ENCODE data around the gene CASZ1. TPM values are rescaled to one million over a fixed set of nuclear protein-coding genes. Genes with fewer than 3 reads are reported as not detected.

The CASZ1 gene
- total and polyA plus RNA-seq, 2 experiments from 2014 or later, result 3.6 to 6.9 TPM

DNA sequence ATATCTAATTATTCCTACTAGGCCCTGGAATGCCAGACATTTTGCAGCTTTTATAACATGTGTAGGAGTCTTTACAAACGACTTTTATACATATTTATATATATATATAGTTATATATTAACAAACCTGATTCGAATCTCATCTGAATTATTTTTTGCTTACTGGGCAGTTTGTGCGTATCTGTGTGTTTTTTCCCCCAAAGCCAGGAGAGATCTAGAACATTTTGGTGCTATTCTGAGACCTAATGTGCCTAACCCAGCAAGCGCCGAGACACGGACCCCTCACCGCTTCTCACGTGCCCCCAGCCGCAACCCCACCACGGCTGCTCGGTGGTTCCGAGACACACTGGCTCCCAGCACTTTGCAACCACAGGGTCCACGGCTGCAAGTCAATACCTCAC is 54.8 kb downstream of the CASZ1 start:
- Histone ChIP-seq H3K79me2 (no peaks in the 10 kb centered on the region), H3K4me2 (no peak overlapping the region), H2AFZ (no peak overlapping the region), H3K9me3 (ENCODE audit: low read depth) (no peaks in the 10 kb centered on the region), H3K4me1 (ENCODE audit: insufficient read depth) (peaks cover 4% of the 10 kb centered on the region), H3K4me3 (no peak overlapping the region), H3K9me2 (replicated peaks; ENCODE audit: insufficient read depth) (no peaks in the 10 kb centered on the region), H4K20me1 (ENCODE audit: insufficient read depth, poor library complexity, severe bottlenecking) (no peaks in the 10 kb centered on the region), H3K27me3 (no peaks in the 10 kb centered on the region), H3K27ac (no peak overlapping the region), H3K36me3 (replicated peaks; ENCODE audit: insufficient read depth, low read depth) (no peaks in the 10 kb centered on the region)
- no peak for DNase-seq (ENCODE audit: low spot score)
- TF ChIP-seq EZH2 (IDR thresholded peaks at IDR 0.05; ENCODE audit: borderline replicate concordance) (no peak), EZH2phosphoT487 (IDR thresholded peaks at IDR 0.05; ENCODE audit: low read depth, severe bottlenecking, unreplicated experiment) (no peak)
- TF ChIP-seq, protein P1, sequence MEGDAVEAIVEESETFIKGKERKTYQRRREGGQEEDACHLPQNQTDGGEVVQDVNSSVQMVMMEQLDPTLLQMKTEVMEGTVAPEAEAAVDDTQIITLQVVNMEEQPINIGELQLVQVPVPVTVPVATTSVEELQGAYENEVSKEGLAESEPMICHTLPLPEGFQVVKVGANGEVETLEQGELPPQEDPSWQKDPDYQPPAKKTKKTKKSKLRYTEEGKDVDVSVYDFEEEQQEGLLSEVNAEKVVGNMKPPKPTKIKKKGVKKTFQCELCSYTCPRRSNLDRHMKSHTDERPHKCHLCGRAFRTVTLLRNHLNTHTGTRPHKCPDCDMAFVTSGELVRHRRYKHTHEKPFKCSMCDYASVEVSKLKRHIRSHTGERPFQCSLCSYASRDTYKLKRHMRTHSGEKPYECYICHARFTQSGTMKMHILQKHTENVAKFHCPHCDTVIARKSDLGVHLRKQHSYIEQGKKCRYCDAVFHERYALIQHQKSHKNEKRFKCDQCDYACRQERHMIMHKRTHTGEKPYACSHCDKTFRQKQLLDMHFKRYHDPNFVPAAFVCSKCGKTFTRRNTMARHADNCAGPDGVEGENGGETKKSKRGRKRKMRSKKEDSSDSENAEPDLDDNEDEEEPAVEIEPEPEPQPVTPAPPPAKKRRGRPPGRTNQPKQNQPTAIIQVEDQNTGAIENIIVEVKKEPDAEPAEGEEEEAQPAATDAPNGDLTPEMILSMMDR (IDR thresholded peaks at IDR 0.05; ENCODE audit: poor library complexity), result no peak
- WGBS (ENCODE audit: low lambda C conversion rate, missing lambda C conversion rate), result 91% methylated on average over 13 of the region's 13 CpGs

DNA sequence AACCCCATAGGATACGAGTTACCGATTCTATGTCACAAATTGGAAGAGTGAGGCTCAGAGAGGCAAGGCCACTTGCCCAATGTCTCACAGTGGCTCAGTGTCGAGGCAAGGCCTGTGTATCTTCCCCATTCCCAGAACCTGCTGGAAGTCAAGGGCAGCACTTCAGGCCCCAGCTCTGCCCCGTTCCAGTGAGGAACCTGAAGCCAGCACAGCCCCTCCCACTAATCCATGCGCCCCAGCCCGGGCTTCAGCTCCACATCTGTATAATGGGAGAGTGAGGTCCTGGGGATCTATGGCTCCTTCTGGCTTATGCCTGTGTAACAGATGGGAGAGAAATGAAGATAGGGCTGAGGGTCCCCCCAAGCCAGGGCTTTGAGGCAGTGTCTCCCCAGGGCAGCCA is 56.3 kb downstream of the CASZ1 start:
- DNase-seq (ENCODE audit: low spot score), result no peak
- no peaks in the 10 kb centered on the region for H3K36me3 ChIP-seq (replicated peaks; ENCODE audit: insufficient read depth, low read depth)
- no peaks in the 10 kb centered on the region for H3K79me2 ChIP-seq
- no peak overlapping the region for H3K4me3 ChIP-seq
- peaks cover 4% of the 10 kb centered on the region for H3K4me1 ChIP-seq (ENCODE audit: insufficient read depth)
- H3K4me2 ChIP-seq, result no peak overlapping the region
- no peak overlapping the region for H3K27ac ChIP-seq
- H3K9me3 ChIP-seq (ENCODE audit: low read depth), result no peaks in the 10 kb centered on the region
- H3K27me3 ChIP-seq, result no peaks in the 10 kb centered on the region
- no peak overlapping the region for H2AFZ ChIP-seq
- WGBS (ENCODE audit: low lambda C conversion rate, missing lambda C conversion rate), result 89% methylated on average over 6 of the region's 6 CpGs
- no peaks in the 10 kb centered on the region for H4K20me1 ChIP-seq (ENCODE audit: insufficient read depth, poor library complexity, severe bottlenecking)
- H3K9me2 ChIP-seq (replicated peaks; ENCODE audit: insufficient read depth), result no peaks in the 10 kb centered on the region
- TF ChIP-seq EZH2phosphoT487 (IDR thresholded peaks at IDR 0.05; ENCODE audit: low read depth, severe bottlenecking, unreplicated experiment) (no peak), EZH2 (IDR thresholded peaks at IDR 0.05; ENCODE audit: borderline replicate concordance) (no peak)
- TF ChIP-seq, protein P1 (IDR thresholded peaks at IDR 0.05; ENCODE audit: poor library complexity), result no peak

DNA sequence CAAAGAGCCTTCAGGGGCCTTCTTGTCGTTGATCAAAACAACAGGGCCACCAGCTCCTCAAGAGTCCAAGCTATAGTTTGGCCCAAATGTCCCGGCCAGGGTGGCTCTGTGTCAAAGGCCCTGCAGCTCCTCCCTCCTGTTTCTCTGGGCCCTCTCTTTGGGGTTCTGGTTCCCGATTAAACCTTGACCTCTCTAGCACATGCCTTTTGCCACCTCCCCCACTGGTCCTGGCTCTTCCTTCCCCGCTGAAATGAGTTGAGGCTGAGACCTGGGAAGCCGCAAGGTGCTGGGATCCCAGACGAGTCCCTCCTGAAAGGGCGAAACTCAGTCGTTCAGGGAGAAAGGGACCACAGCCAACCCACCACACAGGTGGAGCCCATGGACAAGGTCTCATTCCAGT is 56.9 kb downstream of the CASZ1 start:
- 86% methylated on average over 8 of the region's 8 CpGs for WGBS (ENCODE audit: low lambda C conversion rate, missing lambda C conversion rate)
- H3K27ac ChIP-seq, result no peak overlapping the region
- no peak for DNase-seq (ENCODE audit: low spot score)

More for the DNA sequence above, 56.9 kb downstream of the CASZ1 start:
- Histone ChIP-seq H3K36me3 (replicated peaks; ENCODE audit: insufficient read depth, low read depth) (no peaks in the 10 kb centered on the region), H3K79me2 (no peaks in the 10 kb centered on the region), H3K4me3 (no peak overlapping the region), H4K20me1 (ENCODE audit: insufficient read depth, poor library complexity, severe bottlenecking) (no peaks in the 10 kb centered on the region), H2AFZ (no peak overlapping the region), H3K9me2 (replicated peaks; ENCODE audit: insufficient read depth) (no peaks in the 10 kb centered on the region), H3K4me1 (ENCODE audit: insufficient read depth) (peaks cover 4% of the 10 kb centered on the region), H3K9me3 (ENCODE audit: low read depth) (no peaks in the 10 kb centered on the region), H3K27me3 (no peaks in the 10 kb centered on the region), H3K4me2 (no peak overlapping the region)
- TF ChIP-seq EZH2 (IDR thresholded peaks at IDR 0.05; ENCODE audit: borderline replicate concordance) (no peak), EZH2phosphoT487 (IDR thresholded peaks at IDR 0.05; ENCODE audit: low read depth, severe bottlenecking, unreplicated experiment) (no peak)
- TF ChIP-seq, protein P1 (IDR thresholded peaks at IDR 0.05; ENCODE audit: poor library complexity), result no peak

Measured in hepatocyte (in vitro differentiated cells).